ENCODE data around the gene SAMHD1. TPM values are rescaled to one million over a fixed set of nuclear protein-coding genes. Genes with fewer than 3 reads are reported as not detected.

SAMHD1 gene
- total RNA-seq, 1 experiment from 2014 or later = 54.3 TPM

GRCh38 chr20:36984257-36984638, 32.7 kb upstream of the SAMHD1 start:
- Mint-ChIP-seq H3K27me3 (ENCODE audit: unreplicated experiment) (no peaks in the 10 kb centered on the region), H3K27ac (ENCODE audit: unreplicated experiment) (no peak overlapping the region), H3K36me3 (ENCODE audit: insufficient read depth, unreplicated experiment) (no peaks in the 10 kb centered on the region), H3K4me3 (ENCODE audit: low read depth, unreplicated experiment) (no peak overlapping the region), H3K4me1 (ENCODE audit: low read depth, unreplicated experiment) (no peaks in the 10 kb centered on the region), H3K9me3 (ENCODE audit: low read depth, unreplicated experiment) (no peaks in the 10 kb centered on the region)
- CTCF ChIA-PET = no interaction called here
- no peak for DNase-seq
- BruUV-seq (replicated peaks) = no TSS peak
- TF ChIP-seq CTCF (IDR thresholded peaks at IDR 0.05; ENCODE audit: unreplicated experiment) = no peak
- intact Hi-C loops (cut with micrococcal nuclease; ENCODE audit: unreplicated experiment) = no loop called here

DNA sequence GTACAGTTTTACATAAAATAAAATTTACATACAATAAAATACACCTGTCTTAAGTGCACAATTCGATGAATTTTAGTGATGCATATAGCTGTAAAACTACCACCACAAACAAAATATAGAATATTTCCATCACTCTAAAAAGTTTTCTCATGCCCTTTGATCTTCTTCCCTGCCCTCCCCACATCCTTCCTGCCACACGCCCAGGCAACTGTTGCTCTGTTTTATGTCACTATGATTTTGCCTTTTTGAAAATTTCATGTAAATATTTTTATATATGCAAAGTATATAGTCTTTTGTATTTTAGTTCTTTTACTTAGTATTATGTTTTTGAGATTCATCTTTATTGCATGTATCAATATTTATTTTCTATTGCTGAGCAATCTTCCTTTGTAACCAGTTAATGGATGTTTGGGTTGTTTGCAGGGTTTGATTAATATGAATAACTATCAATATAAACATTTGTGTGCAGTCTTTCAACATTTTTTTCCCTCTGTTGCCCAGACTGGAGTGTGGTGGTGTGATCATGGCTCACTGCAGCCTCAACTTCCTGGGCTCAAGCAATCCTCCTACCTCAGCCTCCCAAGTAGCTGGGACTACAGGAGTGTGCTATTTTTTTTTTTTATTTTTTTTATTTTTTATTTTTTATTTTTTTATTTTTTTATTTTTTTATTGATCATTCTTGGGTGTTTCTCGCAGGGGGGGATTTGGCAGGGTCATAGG, 23.8 kb upstream of the SAMHD1 start:
- DNase-seq = no peak
- intact Hi-C loops (cut with micrococcal nuclease; ENCODE audit: unreplicated experiment) = no loop called here
- Mint-ChIP-seq H3K9me3 (ENCODE audit: low read depth, unreplicated experiment) (no peaks in the 10 kb centered on the region), H3K4me3 (ENCODE audit: low read depth, unreplicated experiment) (no peak overlapping the region), H3K27me3 (ENCODE audit: unreplicated experiment) (no peaks in the 10 kb centered on the region), H3K27ac (ENCODE audit: unreplicated experiment) (no peak overlapping the region), H3K36me3 (ENCODE audit: insufficient read depth, unreplicated experiment) (no peaks in the 10 kb centered on the region), H3K4me1 (ENCODE audit: low read depth, unreplicated experiment) (no peaks in the 10 kb centered on the region)
- no peak for TF ChIP-seq CTCF (IDR thresholded peaks at IDR 0.05; ENCODE audit: unreplicated experiment)
- CTCF ChIA-PET = interaction anchor here (0.7 to 0.8 kb wide), 2 partner anchors 173 to 203 kb away, joined by 3 to 4 read pairs; no protein-coding TSS in a partner anchor
- BruUV-seq (replicated peaks) = no TSS peak

DNA sequence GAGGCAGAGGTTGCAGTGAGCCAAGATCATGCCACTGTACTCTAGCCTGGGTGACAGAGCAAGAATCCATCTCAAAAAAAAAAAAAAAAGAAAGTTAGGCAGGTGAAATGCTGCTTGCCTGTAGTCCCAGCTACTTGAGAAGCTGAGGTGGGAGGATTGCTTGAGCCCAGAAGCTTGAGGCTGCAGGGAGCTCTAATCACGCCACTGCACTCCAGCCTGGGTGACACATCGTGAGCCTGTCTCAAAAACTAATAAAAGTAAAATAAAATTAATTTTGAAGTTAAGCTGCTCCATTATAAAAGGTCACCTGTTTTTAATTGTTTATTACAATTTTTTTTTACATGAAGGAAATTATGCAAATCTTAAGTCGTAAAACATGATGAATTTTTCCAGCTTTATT, 23.2 kb upstream of the SAMHD1 start:
- Mint-ChIP-seq H3K36me3 (ENCODE audit: insufficient read depth, unreplicated experiment) (no peaks in the 10 kb centered on the region), H3K9me3 (ENCODE audit: low read depth, unreplicated experiment) (no peaks in the 10 kb centered on the region), H3K4me3 (ENCODE audit: low read depth, unreplicated experiment) (no peak overlapping the region), H3K27me3 (ENCODE audit: unreplicated experiment) (no peaks in the 10 kb centered on the region), H3K27ac (ENCODE audit: unreplicated experiment) (no peak overlapping the region), H3K4me1 (ENCODE audit: low read depth, unreplicated experiment) (no peaks in the 10 kb centered on the region)
- CTCF ChIA-PET = interaction anchor here (0.7 to 0.8 kb wide), 2 partner anchors 172 to 204 kb away, joined by 3 to 4 read pairs; no protein-coding TSS in a partner anchor
- no peak for TF ChIP-seq CTCF (IDR thresholded peaks at IDR 0.05; ENCODE audit: unreplicated experiment)
- DNase-seq = no peak
- BruUV-seq (replicated peaks) = no TSS peak
- intact Hi-C loops (cut with micrococcal nuclease; ENCODE audit: unreplicated experiment) = no loop called here

GRCh38 chr20:36971103-36971502, 19.6 kb upstream of the SAMHD1 start:
- no peak overlapping the region for H3K4me3 Mint-ChIP-seq (ENCODE audit: low read depth, unreplicated experiment)
- H3K4me1 Mint-ChIP-seq (ENCODE audit: low read depth, unreplicated experiment) = no peaks in the 10 kb centered on the region
- DNase-seq = no peak
- CTCF ChIA-PET = no interaction called here
- no peak for TF ChIP-seq CTCF (IDR thresholded peaks at IDR 0.05; ENCODE audit: unreplicated experiment)
- intact Hi-C loops (cut with micrococcal nuclease; ENCODE audit: unreplicated experiment) = no loop called here
- no peaks in the 10 kb centered on the region for H3K27me3 Mint-ChIP-seq (ENCODE audit: unreplicated experiment)
- no peak overlapping the region for H3K27ac Mint-ChIP-seq (ENCODE audit: unreplicated experiment)
- no TSS peak for BruUV-seq (replicated peaks)
- no peaks in the 10 kb centered on the region for H3K9me3 Mint-ChIP-seq (ENCODE audit: low read depth, unreplicated experiment)
- no peaks in the 10 kb centered on the region for H3K36me3 Mint-ChIP-seq (ENCODE audit: insufficient read depth, unreplicated experiment)
